Measurements from ENCODE around the gene SLC46A2. TPM values are rescaled to one million over a fixed set of nuclear protein-coding genes. Genes with fewer than 3 reads are reported as not detected.

Gene SLC46A2
- total RNA-seq, 1 experiment from 2014 or later, result not detected

GRCh38 chr9:112858625-112859147 lies 32.0 kb downstream of the SLC46A2 start:
- no peak for DNase-seq (ENCODE audit: low read depth)

DNA sequence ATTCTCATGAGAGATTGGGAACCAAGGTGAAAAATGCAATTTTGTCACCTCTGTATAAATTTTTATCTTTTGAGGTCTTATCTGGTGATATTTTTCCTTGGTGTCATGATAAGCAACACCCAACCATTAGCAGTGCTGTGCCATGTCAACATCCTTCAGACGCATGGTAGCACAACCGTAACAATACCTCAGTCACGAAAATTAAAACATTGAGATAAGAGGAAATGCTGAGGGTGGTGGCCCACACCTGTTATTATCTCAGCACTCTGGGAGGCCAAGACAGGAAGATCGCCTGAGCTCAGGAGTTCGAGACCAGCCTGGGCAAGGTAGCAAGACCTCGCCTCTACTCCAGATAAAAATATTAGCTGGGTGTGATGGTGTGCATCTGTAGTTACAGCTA lies 32.7 kb downstream of the SLC46A2 start:
- no peak for DNase-seq (ENCODE audit: low read depth)

DNA sequence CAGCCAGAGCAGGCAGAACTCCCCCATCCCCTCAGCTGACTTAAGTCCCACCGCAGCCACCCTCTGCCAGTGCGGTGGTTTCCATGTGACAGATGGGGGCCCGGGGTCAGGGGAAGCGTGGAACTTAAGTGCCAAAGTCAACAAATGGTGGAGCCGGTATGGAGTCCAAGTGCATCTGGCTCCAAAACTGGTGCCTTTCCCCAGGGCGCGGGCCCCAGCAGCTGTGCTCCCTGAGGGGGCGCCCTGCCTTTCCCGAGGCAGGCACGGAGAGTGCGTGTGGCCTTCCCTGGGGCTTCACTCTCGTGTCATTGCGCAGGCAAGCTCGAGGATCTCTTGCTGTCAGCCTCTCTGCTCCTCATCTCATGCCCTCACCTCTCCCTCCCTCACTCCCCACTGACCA lies 33.8 kb downstream of the SLC46A2 start:
- no peak for DNase-seq (ENCODE audit: low read depth)

DNA sequence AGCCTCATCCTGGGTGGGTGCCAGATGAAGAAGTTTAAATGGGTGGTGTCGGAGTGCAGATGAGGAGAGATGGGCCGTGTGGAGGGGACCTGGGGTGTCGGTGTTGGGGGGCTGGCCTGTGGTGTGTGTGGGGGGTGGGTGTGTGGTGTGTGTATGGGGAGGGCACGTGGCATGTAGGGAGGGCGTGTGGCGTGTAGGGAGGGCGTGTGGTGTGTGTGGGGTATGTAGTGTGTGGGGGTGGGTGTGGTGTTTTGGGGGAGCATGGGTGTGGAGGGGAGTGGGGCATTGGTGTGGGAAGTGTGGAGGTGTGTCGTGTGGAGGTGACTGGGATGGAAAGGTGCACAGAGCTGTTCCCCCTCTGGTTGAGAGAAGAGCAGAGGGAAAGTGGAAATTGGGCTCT lies 34.5 kb downstream of the SLC46A2 start:
- DNase-seq (ENCODE audit: low read depth), result no peak

GRCh38 chr9:112854657-112855056 lies 36.0 kb downstream of the SLC46A2 start:
- no peak for DNase-seq (ENCODE audit: low read depth)

DNA sequence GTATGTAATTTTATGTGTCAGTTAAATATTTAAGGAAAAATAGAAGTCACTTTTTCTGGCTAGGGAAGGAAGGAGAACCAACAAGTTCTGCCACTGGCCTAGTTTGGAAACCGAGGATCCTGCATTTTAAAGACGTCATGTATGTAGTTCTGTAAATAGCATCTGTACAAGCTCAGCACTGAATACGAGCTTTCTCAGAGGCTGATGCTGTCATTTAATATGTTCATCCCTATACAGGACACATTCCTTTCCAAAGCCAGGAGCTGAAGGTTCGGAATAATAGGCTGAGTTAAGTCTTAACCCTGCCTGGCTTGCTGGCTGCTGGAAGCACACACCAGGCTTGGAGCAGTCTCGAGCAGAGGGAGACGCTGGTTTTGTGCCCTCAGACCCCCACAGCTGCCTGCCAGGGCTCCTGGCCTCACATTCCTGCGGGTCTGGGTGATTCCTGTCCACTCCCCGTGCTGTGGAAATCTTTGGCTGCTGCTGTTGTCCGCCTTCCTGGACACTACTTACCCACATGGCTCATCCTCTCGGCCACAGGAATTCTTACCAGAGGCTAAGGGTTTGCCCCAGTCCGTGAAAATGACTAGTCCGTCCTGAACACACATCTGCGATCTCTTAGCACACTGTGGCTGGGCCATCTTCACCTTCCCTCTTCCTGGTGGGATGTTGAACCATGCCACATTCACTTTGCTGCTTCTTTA lies 36.6 kb downstream of the SLC46A2 start:
- DNase-seq (ENCODE audit: low read depth), result peak; percentile 79

GRCh38 chr9:112852741-112853504 lies 37.8 kb downstream of the SLC46A2 start:
- no peak for DNase-seq (ENCODE audit: low read depth)

DNA sequence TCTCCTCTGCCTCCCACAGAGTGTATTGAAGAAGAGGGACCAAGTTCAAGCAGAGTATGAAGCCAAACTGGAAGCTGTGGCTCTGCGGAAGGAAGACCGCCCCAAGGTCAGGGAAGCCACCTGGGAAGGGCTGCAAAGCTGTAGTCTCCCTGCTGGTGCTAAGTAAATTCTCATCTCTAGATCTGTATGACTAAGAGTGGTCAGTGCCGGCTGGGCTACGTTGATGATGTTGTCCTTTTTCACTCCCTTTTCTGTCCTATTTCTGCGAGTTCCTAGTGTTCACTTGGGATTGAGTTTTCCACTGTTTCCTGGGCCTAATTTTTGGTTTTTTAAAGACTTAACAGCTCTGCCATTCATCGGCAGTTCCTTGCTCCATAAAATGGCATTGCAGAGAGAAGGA lies 39.8 kb downstream of the SLC46A2 start:
- DNase-seq (ENCODE audit: low read depth), result no peak

GRCh38 chr9:112849363-112849922 lies 41.2 kb downstream of the SLC46A2 start:
- no peak for DNase-seq (ENCODE audit: low read depth)

DNA sequence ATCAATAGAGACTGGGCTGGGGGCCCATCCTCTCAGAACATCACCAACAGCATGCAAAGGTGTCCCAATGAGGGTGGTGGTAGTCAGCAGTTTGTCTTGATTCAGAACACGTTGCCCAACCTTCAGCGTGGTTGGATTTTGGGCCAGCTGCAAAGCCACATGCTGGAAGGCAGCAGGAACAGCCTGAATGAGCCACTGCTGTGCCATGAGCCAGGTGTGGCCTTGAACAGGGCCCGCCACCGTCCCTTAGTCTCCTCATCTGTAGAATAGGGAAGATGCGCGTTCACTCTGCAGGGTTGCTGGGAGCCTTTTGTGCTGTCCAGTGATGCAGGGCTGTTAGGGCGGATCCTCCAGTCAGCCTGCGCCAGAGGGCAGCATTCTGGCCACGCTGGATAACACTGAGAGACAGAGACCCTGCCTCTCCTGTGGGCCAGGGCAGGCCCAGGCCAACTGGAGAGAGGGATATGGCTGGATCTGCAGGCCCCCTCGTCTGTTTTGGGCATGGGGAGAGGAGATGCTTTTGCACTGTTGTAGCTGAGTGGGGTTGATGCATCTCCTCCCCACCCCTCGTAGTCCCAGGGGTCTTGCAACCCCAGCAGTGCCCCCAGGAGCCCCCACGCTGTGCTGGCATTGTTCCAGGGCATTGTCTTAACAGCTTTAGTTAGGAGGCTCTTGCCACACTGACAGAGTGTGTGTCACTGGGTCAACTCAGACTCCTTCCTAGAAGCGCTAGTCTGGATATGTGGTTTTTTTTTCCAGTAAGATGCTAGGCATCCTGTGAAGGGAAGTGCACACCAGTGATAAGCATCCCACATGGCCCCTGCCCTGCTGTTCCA lies 42.1 kb downstream of the SLC46A2 start:
- no peak for DNase-seq (ENCODE audit: low read depth)

DNA sequence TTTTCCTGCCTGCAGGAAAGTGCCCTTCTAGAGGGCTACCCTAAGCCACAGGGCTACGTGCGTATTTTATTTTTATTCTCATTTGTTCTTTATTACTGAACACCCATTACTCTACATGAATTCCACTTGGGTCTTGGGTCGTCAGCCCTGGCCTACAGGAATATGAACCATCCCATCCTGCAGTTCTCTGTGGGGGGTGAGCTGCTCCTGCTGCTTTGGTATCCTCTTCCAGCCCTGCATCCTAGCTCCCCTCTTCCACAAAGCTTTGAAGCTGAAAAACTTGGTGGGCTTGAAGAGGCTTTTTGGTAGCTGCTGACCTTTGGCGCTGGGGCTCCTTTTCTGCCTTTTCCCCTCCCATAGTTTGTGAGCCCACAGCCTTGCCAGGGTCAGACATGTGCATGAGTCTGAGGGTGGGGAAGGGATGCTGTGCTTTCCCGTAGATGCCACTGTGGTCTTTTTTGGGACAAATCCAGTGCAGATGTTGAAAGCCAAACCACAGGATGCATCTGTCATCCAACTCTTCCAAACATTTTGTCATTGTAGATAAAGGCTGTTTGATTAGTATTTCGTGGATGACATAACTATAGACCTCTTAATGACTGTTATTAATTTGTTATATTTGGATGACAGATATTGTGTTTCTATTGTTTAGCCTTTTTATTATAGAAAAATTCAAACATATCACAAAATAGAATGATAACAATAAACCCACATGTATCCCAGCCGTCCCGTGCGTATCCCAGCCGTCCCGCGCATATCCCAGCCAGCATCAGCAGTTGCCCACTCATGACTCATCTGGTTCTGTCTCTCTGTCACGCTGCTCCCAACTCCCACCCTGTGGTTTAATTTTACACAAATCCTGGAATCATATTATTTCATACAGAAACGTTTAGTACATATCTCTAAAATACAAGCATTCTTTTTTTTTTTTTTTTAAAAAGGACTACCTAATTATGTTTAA lies 43.9 kb downstream of the SLC46A2 start:
- peak; percentile 73 for DNase-seq (ENCODE audit: low read depth)

- peak; percentile 69 for DNase-seq (ENCODE audit: low read depth)
These were observed 45.7 kb downstream of the SLC46A2 start for GRCh38 chr9:112844771-112845542.

DNA sequence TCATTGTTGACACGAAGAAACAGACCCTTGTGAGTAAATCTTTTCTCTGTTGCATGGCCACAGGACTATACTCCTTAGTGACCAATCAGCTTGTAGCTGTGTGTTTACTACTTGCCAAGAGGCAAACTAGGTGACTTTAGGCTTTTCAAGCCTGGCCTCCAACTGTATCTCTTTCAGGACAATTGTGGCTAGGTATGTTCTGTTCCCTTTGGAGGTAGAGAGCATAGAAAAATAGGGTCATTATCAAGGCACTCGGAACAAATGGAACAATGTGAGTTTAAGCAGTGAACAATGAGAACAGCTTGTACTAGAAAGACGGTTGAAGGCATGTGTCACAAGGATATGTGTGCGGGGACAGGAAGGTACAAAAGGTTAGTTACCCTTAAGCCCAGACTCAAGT lies 48.1 kb downstream of the SLC46A2 start:
- no peak for DNase-seq (ENCODE audit: low read depth)

- no peak for DNase-seq (ENCODE audit: low read depth)
These were observed 49.4 kb downstream of the SLC46A2 start for GRCh38 chr9:112841261-112841660.

- DNase-seq (ENCODE audit: low read depth), result no peak
These were observed 51.3 kb downstream of the SLC46A2 start for GRCh38 chr9:112839331-112839730.

DNA sequence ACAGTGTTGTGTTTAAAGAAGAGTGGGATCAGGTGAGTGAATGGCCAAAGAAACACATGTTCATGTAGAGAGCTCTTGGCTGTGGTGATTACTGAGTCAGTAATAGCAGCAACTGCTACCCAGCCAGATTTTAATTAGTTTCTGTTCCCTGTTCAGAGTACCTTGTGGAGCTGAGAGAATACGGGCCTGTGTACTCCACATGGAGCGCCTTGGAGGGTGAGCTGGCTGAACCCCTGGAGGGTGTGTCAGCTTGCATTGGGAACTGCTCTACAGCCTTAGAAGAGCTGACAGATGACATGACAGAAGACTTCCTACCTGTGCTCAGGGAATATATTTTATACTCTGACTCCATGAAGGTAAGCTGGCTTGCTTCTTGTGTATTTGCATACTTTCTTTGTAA lies 52.3 kb downstream of the SLC46A2 start:
- no peak for DNase-seq (ENCODE audit: low read depth)

GRCh38 chr9:112836394-112836793 lies 54.3 kb downstream of the SLC46A2 start:
- no peak for DNase-seq (ENCODE audit: low read depth)

GRCh38 chr9:112833081-112833480 lies 57.6 kb downstream of the SLC46A2 start:
- DNase-seq (ENCODE audit: low read depth), result no peak

- no peak for DNase-seq (ENCODE audit: low read depth)
These were observed 58.7 kb downstream of the SLC46A2 start for GRCh38 chr9:112831969-112832368.

Measured in LHCN-M2 (cell line).